H1 (cell line): ENCODE measurements around the gene ADPRHL1. TPM values are rescaled to one million over a fixed set of nuclear protein-coding genes. Genes with fewer than 3 reads are reported as not detected.

ENCODE experiments used
- CHD1 ChIP-seq: IDR thresholded peaks from 2 replicates; pipeline ENCODE4 v1.6.1; 2012; ENCODE audit warnings: low read depth, low read length, improper control_type of control experiment
- NRF1 ChIP-seq: IDR thresholded peaks from 2 replicates; pipeline ENCODE4 v1.6.1; 2011; ENCODE audit warnings: mild to moderate bottlenecking, low read depth, low read length, improper control_type of control experiment
- POU5F1 ChIP-seq: IDR thresholded peaks from 2 replicates; pipeline ENCODE4 v1.6.1; 2011; ENCODE audit warnings: low read depth, mild to moderate bottlenecking, low read length, moderate library complexity
- SIX5 ChIP-seq: IDR thresholded peaks from 2 replicates; pipeline ENCODE4 v1.6.1; 2011; ENCODE audit warnings: mild to moderate bottlenecking, low read depth, low read length
- SP2 ChIP-seq: IDR thresholded peaks from 2 replicates; pipeline ENCODE4 v1.6.1; 2012; ENCODE audit warnings: mild to moderate bottlenecking, low read length, inconsistent platforms
- polyA plus RNA-seq, 7 experiments: library from polyadenylated mRNA; depleted of rRNA in 3 of 7; stranded (reverse) in 5 of 7; unstranded in 2 of 7; fragments of >200 nt in 5 of 7; fragments of 200-250 nt in 2 of 7; gene quantifications; 1 replicate in 5 of 7; 2 replicates in 1 of 7; 4 replicates in 1 of 7; pipeline versions ENCODE4 v1.2.1 to v1.2.3, GENCODE V29; 2011 to 2013; ENCODE audit warnings: missing spikeins in 2 of 7, mixed read lengths in 2 of 7
- total RNA-seq: library from RNA; stranded (reverse); fragmentation: NEBNext Ultra II Directional; extraction: Animal tissue kit (Norgen Biotek cat#: 25700); gene quantifications from 2 replicates; pipeline ENCODE4 v1.2.1, GENCODE V29; 2021

The ADPRHL1 gene
- total and polyA plus RNA-seq, 2 of the 8 experiments (the other 6 are each of a cell fraction or from before 2014, with no cell fraction given): 0.74 to 1.7 TPM

- no peak for TF ChIP-seq SIX5
- no peak for TF ChIP-seq NRF1
- TF ChIP-seq SP2: no peak
- no peak for TF ChIP-seq POU5F1
- TF ChIP-seq CHD1: no peak
These were observed 44.7 kb downstream of the ADPRHL1 start (continued) for GRCh38 chr13:113408562-113408961.
